ENCODE measurements around the gene CHEK1. TPM values are rescaled to one million over a fixed set of nuclear protein-coding genes. Genes with fewer than 3 reads are reported as not detected.
A peak's percentile ranks its signal among the peaks of the same experiment; 100 is the strongest.
"Not testable (repeated sequence)": the region's sequence is repeated elsewhere in the genome, so short reads cannot be mapped to it uniquely, and the experiment has no call there.

The CHEK1 gene
- total RNA-seq (1 to 10 TPM in 3 of 4 donors, under 1 TPM in 1; 0.68 to 2.5 (median 1.8) TPM), polyA plus RNA-seq (0.32 TPM)
- long read RNA-seq, donor 1 = 0 reads
- long read RNA-seq, donor 2 = 0 reads
- long read RNA-seq, donor 3, partial matches to known transcripts = 0 of 1 reads
- long read RNA-seq, donor 3, other reads (novel, unspliced or antisense) = 1 of 1 reads
- long read RNA-seq, donor 4 = 0 reads

- ATAC-seq (no peak), DNase-seq (peak in 1 of 3 donors; percentile 52)
- Histone ChIP-seq H3K9me3 (ENCODE audit: control insufficient read depth, low read length) (no peaks in the 10 kb centered on the region), H3K27me3 (ENCODE audit: control insufficient read depth, insufficient read depth) (no peaks in the 10 kb centered on the region), H3K4me3 (ENCODE audit: low read length) (peak within 1 kb of the TSS; percentile 50), H3K27ac (ENCODE audit: low read length) (peak within 1 kb of the TSS; percentile 77), H3K4me1 (ENCODE audit: control insufficient read depth, insufficient read depth, low read length) (peaks cover 5% of the 10 kb centered on the region)
- intact Hi-C loops (cut with DNase I) = loop anchor here in 1 of 4 donors (10.0 kb wide), 1 partner anchor 250 kb away; no protein-coding TSS in a partner anchor
- 57% methylated on average over 9 of the region's 9 CpGs for WGBS
These were observed at the start of gene CHEK1 for GRCh38 chr11:125624756-125625213. Gene CHEK1, plus strand, starts transcription at chr11:125625163. Its CDS starts 1,606 bp downstream, at chr11:125626769.

- ATAC-seq; H3K27ac ChIP-seq (ENCODE audit: low read length); H3K4me1 ChIP-seq (ENCODE audit: control insufficient read depth, insufficient read depth, low read length); H3K27me3 ChIP-seq (ENCODE audit: control insufficient read depth, insufficient read depth); H3K9me3 ChIP-seq (ENCODE audit: control insufficient read depth, low read length); intact Hi-C loops (cut with DNase I); H3K4me3 ChIP-seq (ENCODE audit: low read length): not testable (repeated sequence)
- 98% methylated on average over 14 of the region's 14 CpGs for WGBS
- DNase-seq = peak in 1 of 3 donors; percentile 18
These were observed 47.8 kb upstream of the CHEK1 start for GRCh38 chr11:125577181-125577580.

- 94% methylated on average over 2 of the region's 2 CpGs for WGBS
- Histone ChIP-seq H3K4me3 (ENCODE audit: low read length) (no peak overlapping the region), H3K9me3 (ENCODE audit: control insufficient read depth, low read length) (no peaks in the 10 kb centered on the region), H3K27ac (ENCODE audit: low read length) (no peak overlapping the region), H3K4me1 (ENCODE audit: control insufficient read depth, insufficient read depth, low read length) (no peaks in the 10 kb centered on the region), H3K27me3 (ENCODE audit: control insufficient read depth, insufficient read depth) (no peaks in the 10 kb centered on the region)
- intact Hi-C loops (cut with DNase I) = no loop called here
- DNase-seq = no peak
- no peak for ATAC-seq
These were observed 46.2 kb upstream of the CHEK1 start for GRCh38 chr11:125578783-125579182.

GRCh38 chr11:125579811-125580210, 45.2 kb upstream of the CHEK1 start:
- DNase-seq = no peak
- Histone ChIP-seq H3K4me1 (ENCODE audit: control insufficient read depth, insufficient read depth, low read length) (no peaks in the 10 kb centered on the region), H3K27me3 (ENCODE audit: control insufficient read depth, insufficient read depth) (no peaks in the 10 kb centered on the region), H3K9me3 (ENCODE audit: control insufficient read depth, low read length) (no peaks in the 10 kb centered on the region), H3K27ac (ENCODE audit: low read length) (no peak overlapping the region), H3K4me3 (ENCODE audit: low read length) (no peak overlapping the region)
- intact Hi-C loops (cut with DNase I) = no loop called here
- 96% methylated on average over 5 of the region's 5 CpGs for WGBS
- ATAC-seq = no peak

- no peaks in the 10 kb centered on the region for H3K27me3 ChIP-seq (ENCODE audit: control insufficient read depth, insufficient read depth)
- intact Hi-C loops (cut with DNase I) = no loop called here
- DNase-seq = peak in 1 of 3 donors; percentile 16
- H3K9me3 ChIP-seq (ENCODE audit: control insufficient read depth, low read length) = no peaks in the 10 kb centered on the region
- 94% methylated on average over 11 of the region's 11 CpGs for WGBS
- H3K27ac ChIP-seq (ENCODE audit: low read length) = no peak overlapping the region
- no peaks in the 10 kb centered on the region for H3K4me1 ChIP-seq (ENCODE audit: control insufficient read depth, insufficient read depth, low read length)
- ATAC-seq = no peak
- H3K4me3 ChIP-seq (ENCODE audit: low read length) = no peak overlapping the region
These were observed 41.5 kb upstream of the CHEK1 start for GRCh38 chr11:125583496-125583895.

GRCh38 chr11:125585487-125585886, 39.5 kb upstream of the CHEK1 start:
- H3K4me3 ChIP-seq (ENCODE audit: low read length) = no peak overlapping the region
- H3K27ac ChIP-seq (ENCODE audit: low read length) = no peak overlapping the region
- no peaks in the 10 kb centered on the region for H3K9me3 ChIP-seq (ENCODE audit: control insufficient read depth, low read length)
- WGBS = 95% methylated on average over 1 of the region's 1 CpG
- intact Hi-C loops (cut with DNase I) = no loop called here
- ATAC-seq (no peak), DNase-seq (no peak)
- no peaks in the 10 kb centered on the region for H3K4me1 ChIP-seq (ENCODE audit: control insufficient read depth, insufficient read depth, low read length)
- H3K27me3 ChIP-seq (ENCODE audit: control insufficient read depth, insufficient read depth) = no peaks in the 10 kb centered on the region

GRCh38 chr11:125586623-125587022, 38.3 kb upstream of the CHEK1 start:
- ATAC-seq = no peak

GRCh38 chr11:125587480-125587879, 37.5 kb upstream of the CHEK1 start:
- H3K27me3 ChIP-seq (ENCODE audit: control insufficient read depth, insufficient read depth) = no peaks in the 10 kb centered on the region
- DNase-seq = no peak
- no peak overlapping the region for H3K27ac ChIP-seq (ENCODE audit: low read length)
- H3K9me3 ChIP-seq (ENCODE audit: control insufficient read depth, low read length) = no peaks in the 10 kb centered on the region
- intact Hi-C loops (cut with DNase I) = no loop called here
- whole genome bisulfite sequencing = 90% methylated on average over 1 of the region's 1 CpG
- ATAC-seq = no peak
- no peaks in the 10 kb centered on the region for H3K4me1 ChIP-seq (ENCODE audit: control insufficient read depth, insufficient read depth, low read length)
- no peak overlapping the region for H3K4me3 ChIP-seq (ENCODE audit: low read length)

More at GRCh38 chr11:125586623-125587022, 38.3 kb upstream of the CHEK1 start:
- WGBS = 70% methylated on average over 3 of the region's 3 CpGs
- no peaks in the 10 kb centered on the region for H3K9me3 ChIP-seq (ENCODE audit: control insufficient read depth, low read length)
- no peak for DNase-seq
- no peak overlapping the region for H3K4me3 ChIP-seq (ENCODE audit: low read length)
- no peaks in the 10 kb centered on the region for H3K27me3 ChIP-seq (ENCODE audit: control insufficient read depth, insufficient read depth)
- H3K4me1 ChIP-seq (ENCODE audit: control insufficient read depth, insufficient read depth, low read length) = no peaks in the 10 kb centered on the region
- H3K27ac ChIP-seq (ENCODE audit: low read length) = no peak overlapping the region
- intact Hi-C loops (cut with DNase I) = no loop called here

- WGBS = 45% methylated on average over 3 of the region's 3 CpGs
- no peak for DNase-seq
- Histone ChIP-seq H3K27me3 (ENCODE audit: control insufficient read depth, insufficient read depth) (no peaks in the 10 kb centered on the region), H3K4me1 (ENCODE audit: control insufficient read depth, insufficient read depth, low read length) (no peaks in the 10 kb centered on the region), H3K27ac (ENCODE audit: low read length) (no peak overlapping the region), H3K4me3 (ENCODE audit: low read length) (no peak overlapping the region), H3K9me3 (ENCODE audit: control insufficient read depth, low read length) (no peaks in the 10 kb centered on the region)
- intact Hi-C loops (cut with DNase I) = no loop called here
- no peak for ATAC-seq
These were observed 36.5 kb upstream of the CHEK1 start for GRCh38 chr11:125588505-125588904.

- intact Hi-C loops (cut with DNase I) = no loop called here
- Histone ChIP-seq H3K4me3 (ENCODE audit: low read length) (peak overlapping the region; percentile 87), H3K27ac (ENCODE audit: low read length) (peak overlapping the region; percentile 100), H3K27me3 (ENCODE audit: control insufficient read depth, insufficient read depth) (no peaks in the 10 kb centered on the region), H3K4me1 (ENCODE audit: control insufficient read depth, insufficient read depth, low read length) (no peaks in the 10 kb centered on the region), H3K9me3 (ENCODE audit: control insufficient read depth, low read length) (no peaks in the 10 kb centered on the region)
- 2% methylated on average over 30 of the region's 30 CpGs for WGBS
- peak; percentile 35 to 67 (median 65) for DNase-seq
- ATAC-seq = peak; percentile 37 to 44
These were observed 33.2 kb upstream of the CHEK1 start for GRCh38 chr11:125591649-125592304.

GRCh38 chr11:125592305-125593113, 32.5 kb upstream of the CHEK1 start, which contains the start of gene STT3A:
Gene STT3A, plus strand, starts transcription at chr11:125592852. Its CDS starts 3,064 bp downstream, at chr11:125595916.
- Histone ChIP-seq H3K9me3 (ENCODE audit: control insufficient read depth, low read length) (no peaks in the 10 kb centered on the region), H3K4me3 (ENCODE audit: low read length) (peak within 1 kb of the TSS; percentile 87), H3K4me1 (ENCODE audit: control insufficient read depth, insufficient read depth, low read length) (no peaks in the 10 kb centered on the region), H3K27ac (ENCODE audit: low read length) (peak within 1 kb of the TSS; percentile 100), H3K27me3 (ENCODE audit: control insufficient read depth, insufficient read depth) (no peaks in the 10 kb centered on the region)
- ATAC-seq (peak; percentile 99 to 100), DNase-seq (peak; percentile 99 to 100 (median 100))
- intact Hi-C loops (cut with DNase I) = no loop called here
- under 1% methylated on average over 55 of the region's 55 CpGs for WGBS

All from right cardiac atrium (tissue), 5 donors.